ENCODE measurements around the gene PPIL4.

DNA sequence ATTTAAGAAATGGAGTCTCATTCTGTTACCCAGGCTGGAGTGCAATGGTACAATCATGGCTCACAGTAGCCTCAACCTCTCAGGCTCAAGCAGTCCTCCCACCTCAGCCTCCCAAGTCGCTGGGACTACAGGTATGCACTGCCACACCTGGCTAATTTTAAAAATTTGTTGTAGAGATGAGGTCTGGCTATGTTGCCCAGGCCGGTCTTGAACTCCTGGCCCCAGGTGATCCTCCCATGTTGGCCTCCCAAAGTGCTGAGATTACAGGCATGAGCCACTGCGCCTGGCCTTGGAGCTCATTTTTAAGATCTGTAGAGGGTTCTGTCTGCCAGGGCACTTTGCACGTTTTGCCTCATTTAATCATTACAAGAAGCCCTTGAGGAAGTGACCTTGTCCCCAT lies 78.6 kb downstream of the PPIL4 start:
- TF ChIP-seq, protein P1, sequence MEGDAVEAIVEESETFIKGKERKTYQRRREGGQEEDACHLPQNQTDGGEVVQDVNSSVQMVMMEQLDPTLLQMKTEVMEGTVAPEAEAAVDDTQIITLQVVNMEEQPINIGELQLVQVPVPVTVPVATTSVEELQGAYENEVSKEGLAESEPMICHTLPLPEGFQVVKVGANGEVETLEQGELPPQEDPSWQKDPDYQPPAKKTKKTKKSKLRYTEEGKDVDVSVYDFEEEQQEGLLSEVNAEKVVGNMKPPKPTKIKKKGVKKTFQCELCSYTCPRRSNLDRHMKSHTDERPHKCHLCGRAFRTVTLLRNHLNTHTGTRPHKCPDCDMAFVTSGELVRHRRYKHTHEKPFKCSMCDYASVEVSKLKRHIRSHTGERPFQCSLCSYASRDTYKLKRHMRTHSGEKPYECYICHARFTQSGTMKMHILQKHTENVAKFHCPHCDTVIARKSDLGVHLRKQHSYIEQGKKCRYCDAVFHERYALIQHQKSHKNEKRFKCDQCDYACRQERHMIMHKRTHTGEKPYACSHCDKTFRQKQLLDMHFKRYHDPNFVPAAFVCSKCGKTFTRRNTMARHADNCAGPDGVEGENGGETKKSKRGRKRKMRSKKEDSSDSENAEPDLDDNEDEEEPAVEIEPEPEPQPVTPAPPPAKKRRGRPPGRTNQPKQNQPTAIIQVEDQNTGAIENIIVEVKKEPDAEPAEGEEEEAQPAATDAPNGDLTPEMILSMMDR (conservative IDR thresholded peaks at IDR 0.05; ENCODE audit: low read length): no peak
- no peak for TF ChIP-seq EZH2phosphoT487 (IDR thresholded peaks at IDR 0.05; ENCODE audit: borderline replicate concordance, low read depth, low read length)

Data from OCI-LY7 (cell line).